ENCODE data around the gene HARBI1. TPM values are rescaled to one million over a fixed set of nuclear protein-coding genes. Genes with fewer than 3 reads are reported as not detected.
A peak's percentile ranks its signal among the peaks of the same experiment; 100 is the strongest.

Gene HARBI1
- total RNA-seq, 4 donors from 2014 or later = 1.2 to 6.9 (median 3.3) TPM

DNA sequence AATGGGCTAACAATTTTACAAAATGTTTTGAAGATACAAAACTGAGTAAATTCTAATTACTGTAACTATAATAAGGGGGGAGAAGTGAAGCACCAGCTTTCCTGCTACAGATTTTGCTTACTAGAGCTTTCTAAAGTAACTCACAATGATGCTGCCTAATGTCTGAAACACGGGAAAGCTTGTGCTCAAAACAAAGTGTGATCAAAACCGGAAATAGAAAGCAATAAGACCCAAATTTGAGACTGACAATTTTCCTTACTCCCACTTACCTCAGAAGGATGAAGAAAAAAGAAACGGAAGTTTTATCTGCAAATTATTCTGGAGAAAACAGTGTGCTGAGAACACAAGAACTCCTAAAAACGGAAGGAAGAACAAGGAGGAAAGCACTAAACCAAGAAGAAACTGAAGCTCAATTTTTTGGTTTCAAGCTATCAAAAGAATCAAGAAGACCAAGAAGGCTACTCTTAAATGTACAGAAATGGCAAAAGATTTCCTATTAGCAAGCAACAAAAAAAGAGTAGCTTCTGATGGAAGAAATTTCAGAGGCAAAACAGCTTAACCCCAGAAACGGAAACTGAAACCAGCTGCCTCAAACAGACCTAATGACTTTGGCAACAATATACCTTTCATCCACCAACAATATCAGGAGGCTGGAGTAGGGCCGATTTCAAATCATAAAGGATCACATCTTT is 56.6 kb downstream of the HARBI1 start:
- no peaks in the 10 kb centered on the region for H3K9me3 ChIP-seq
- in situ Hi-C loops (cut with MboI; ENCODE audit: low sequenced_read_pairs in 4 of 4) (no loop called here), intact Hi-C loops (cut with DNase I; ENCODE audit: low total_unique reads) (no loop called here)
- DNase-seq (no peak), ATAC-seq (peak; percentile 66 to 84)
- peak overlapping the region; percentile 72 to 82 (median 77) for H3K27ac ChIP-seq
- no peak for TF ChIP-seq POLR2A (IDR thresholded peaks at IDR 0.05)
- TF ChIP-seq, protein P1, sequence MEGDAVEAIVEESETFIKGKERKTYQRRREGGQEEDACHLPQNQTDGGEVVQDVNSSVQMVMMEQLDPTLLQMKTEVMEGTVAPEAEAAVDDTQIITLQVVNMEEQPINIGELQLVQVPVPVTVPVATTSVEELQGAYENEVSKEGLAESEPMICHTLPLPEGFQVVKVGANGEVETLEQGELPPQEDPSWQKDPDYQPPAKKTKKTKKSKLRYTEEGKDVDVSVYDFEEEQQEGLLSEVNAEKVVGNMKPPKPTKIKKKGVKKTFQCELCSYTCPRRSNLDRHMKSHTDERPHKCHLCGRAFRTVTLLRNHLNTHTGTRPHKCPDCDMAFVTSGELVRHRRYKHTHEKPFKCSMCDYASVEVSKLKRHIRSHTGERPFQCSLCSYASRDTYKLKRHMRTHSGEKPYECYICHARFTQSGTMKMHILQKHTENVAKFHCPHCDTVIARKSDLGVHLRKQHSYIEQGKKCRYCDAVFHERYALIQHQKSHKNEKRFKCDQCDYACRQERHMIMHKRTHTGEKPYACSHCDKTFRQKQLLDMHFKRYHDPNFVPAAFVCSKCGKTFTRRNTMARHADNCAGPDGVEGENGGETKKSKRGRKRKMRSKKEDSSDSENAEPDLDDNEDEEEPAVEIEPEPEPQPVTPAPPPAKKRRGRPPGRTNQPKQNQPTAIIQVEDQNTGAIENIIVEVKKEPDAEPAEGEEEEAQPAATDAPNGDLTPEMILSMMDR (IDR thresholded peaks at IDR 0.05 in 4 of 5, conservative IDR thresholded peaks at IDR 0.05 in 1 of 5) = no peak
- peaks cover 27 to 32% of the 10 kb centered on the region in 2 donors for H3K4me1 ChIP-seq
- no peaks in the 10 kb centered on the region for H3K36me3 ChIP-seq
- peak overlapping the region; percentile 44 to 49 (median 48) for H3K4me3 ChIP-seq
- no peaks in the 10 kb centered on the region for H3K27me3 ChIP-seq

DNA sequence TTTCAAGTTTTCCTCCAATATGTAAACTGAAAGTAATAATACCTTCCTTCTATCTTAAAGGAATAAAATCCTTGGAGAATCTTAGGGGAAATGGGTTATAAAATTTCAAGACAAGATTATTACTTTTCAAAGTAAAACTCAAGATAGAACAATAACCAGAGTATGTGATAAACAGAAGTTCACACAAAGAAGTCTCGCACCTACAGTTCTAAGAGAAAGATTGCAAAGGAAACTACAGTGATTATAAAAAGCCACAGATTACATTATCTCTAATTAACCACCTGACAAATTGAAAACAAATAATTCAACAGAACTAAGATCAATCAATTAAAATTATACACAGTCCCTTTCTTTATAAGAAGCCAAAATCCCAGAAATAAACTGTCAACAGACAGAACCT is 57.2 kb downstream of the HARBI1 start:
- Histone ChIP-seq H3K27me3 (no peaks in the 10 kb centered on the region), H3K27ac (peak overlapping the region; percentile 72 to 82 (median 77)), H3K9me3 (no peaks in the 10 kb centered on the region), H3K4me3 (peak overlapping the region in 3 of 4 donors; percentile 48 to 49 (median 49)), H3K4me1 (peaks cover 33 to 38% of the 10 kb centered on the region in 2 donors), H3K36me3 (no peaks in the 10 kb centered on the region)
- DNase-seq = no peak
- intact Hi-C loops (cut with DNase I; ENCODE audit: low total_unique reads) = loop anchor here (5.0 kb wide), 1 partner anchor 32 kb away; the partner anchor contains the start of gene AMBRA1
- in situ Hi-C loops (cut with MboI; ENCODE audit: low sequenced_read_pairs in 4 of 4) = no loop called here
- TF ChIP-seq, protein P1 (IDR thresholded peaks at IDR 0.05 in 4 of 5, conservative IDR thresholded peaks at IDR 0.05 in 1 of 5) = no peak
- no peak for TF ChIP-seq POLR2A (IDR thresholded peaks at IDR 0.05)
- ATAC-seq = no peak

DNA sequence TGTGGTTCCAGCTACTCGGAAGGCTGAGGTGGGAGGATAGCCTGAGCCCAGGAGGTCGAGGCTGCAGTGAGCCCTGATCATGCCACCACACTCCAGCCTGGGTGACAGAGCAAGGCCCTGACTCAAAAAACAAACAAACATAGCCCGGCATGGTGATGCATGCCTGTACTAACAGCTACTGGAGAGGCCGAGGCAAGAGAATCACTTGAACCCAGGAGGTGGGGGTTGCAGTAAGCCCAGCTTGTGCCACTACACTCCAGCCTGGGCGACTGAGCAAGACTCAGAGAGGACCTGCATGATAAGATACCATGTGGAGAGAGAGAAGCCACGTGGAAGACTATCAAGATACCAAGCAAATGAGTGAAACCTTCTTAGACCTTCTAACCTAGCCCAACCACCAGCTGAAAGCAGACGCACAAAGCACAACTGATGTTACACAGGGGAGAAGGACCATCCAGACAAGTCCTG is 59.3 kb downstream of the HARBI1 start:
- in situ Hi-C loops (cut with MboI; ENCODE audit: low sequenced_read_pairs in 4 of 4) = no loop called here
- H3K9me3 ChIP-seq = no peaks in the 10 kb centered on the region
- H3K27me3 ChIP-seq = no peaks in the 10 kb centered on the region
- no peak overlapping the region for H3K4me3 ChIP-seq
- DNase-seq (no peak), ATAC-seq (no peak)
- TF ChIP-seq, protein P1 (IDR thresholded peaks at IDR 0.05 in 4 of 5, conservative IDR thresholded peaks at IDR 0.05 in 1 of 5) = no peak
- no peak for TF ChIP-seq POLR2A (IDR thresholded peaks at IDR 0.05)
- peaks cover 53 to 59% of the 10 kb centered on the region in 2 donors for H3K4me1 ChIP-seq
- no peaks in the 10 kb centered on the region for H3K36me3 ChIP-seq
- intact Hi-C loops (cut with DNase I; ENCODE audit: low total_unique reads) = loop anchor here (5.0 kb wide), 1 partner anchor 35 kb away; the partner anchor contains the start of gene AMBRA1
- no peak overlapping the region for H3K27ac ChIP-seq

DNA sequence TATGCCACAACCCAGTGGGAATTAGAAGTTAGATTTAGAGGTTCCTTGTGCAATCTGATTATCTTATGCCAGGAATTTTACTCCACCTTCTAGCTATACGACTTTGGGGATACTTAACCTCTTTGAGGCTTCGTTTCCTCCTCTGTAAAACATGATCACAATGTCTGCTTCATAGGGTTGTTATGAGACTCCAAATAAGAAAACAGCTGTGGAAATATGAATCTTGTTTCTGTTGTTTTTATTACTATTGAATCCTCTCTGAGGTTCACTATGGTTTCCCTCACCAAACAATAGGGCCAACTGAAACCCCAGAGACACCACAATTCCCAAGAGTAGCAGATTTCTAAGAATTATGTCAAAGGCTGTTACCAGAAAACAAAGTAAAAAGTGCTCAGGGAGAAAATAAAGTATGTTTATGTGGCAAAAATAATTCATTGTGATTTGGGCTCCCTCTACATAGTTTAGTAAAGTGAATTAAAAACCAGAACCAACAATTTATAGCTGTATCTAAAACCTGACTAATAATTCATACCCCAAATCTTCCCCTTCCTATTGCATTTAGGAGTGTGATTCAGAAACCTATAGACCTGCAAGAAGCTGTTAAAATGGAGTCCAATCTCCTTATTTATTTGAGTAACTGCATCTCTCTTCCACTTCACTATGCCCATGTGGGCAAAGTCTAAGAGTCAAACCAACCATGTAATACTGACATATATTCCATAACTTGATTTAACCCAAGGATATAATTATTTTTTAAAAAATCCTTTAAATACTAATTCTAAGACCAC is 61.6 kb downstream of the HARBI1 start:
- in situ Hi-C loops (cut with MboI; ENCODE audit: low sequenced_read_pairs in 4 of 4) (no loop called here), intact Hi-C loops (cut with DNase I; ENCODE audit: low total_unique reads) (loop anchor here (2.0 to 5.0 kb wide), 2 partner anchors 37 to 61 kb away; partner anchors contain the start of genes AMBRA1, ATG13 and HARBI1)
- peak overlapping the region; percentile 79 to 90 (median 84) for H3K27ac ChIP-seq
- no peaks in the 10 kb centered on the region for H3K36me3 ChIP-seq
- DNase-seq = no peak
- ATAC-seq = no peak
- H3K9me3 ChIP-seq = no peaks in the 10 kb centered on the region
- TF ChIP-seq, protein P1 (IDR thresholded peaks at IDR 0.05 in 4 of 5, conservative IDR thresholded peaks at IDR 0.05 in 1 of 5) = no peak
- H3K27me3 ChIP-seq = no peaks in the 10 kb centered on the region
- H3K4me3 ChIP-seq = no peak overlapping the region
- peaks cover 42 to 46% of the 10 kb centered on the region in 2 donors for H3K4me1 ChIP-seq
